SU-DHL-6 (cell line): Measurements from ENCODE around the gene PRDX2.

Experiments used
- EZH2phosphoT487 ChIP-seq: fragments of 200-600 bp; sonication (generic), shearing (Covaris generic); conservative IDR thresholded peaks from 2 replicates; pipeline ENCODE4 v1.6.1; 2018; ENCODE audit warnings: mild to moderate bottlenecking, antibody characterized with exemption, low read length, moderate library complexity, mixed read lengths
- TF ChIP-seq, protein P1 (sequence below): fragments of 200-600 bp; sonication (generic); IDR thresholded peaks from one replicate; pipeline ENCODE4 v1.5.1; 2017; ENCODE audit warnings: antibody characterized with exemption, mild to moderate bottlenecking, low read length, moderate library complexity; ENCODE audit not compliant: insufficient read depth, poor library complexity, severe bottlenecking

DNA sequence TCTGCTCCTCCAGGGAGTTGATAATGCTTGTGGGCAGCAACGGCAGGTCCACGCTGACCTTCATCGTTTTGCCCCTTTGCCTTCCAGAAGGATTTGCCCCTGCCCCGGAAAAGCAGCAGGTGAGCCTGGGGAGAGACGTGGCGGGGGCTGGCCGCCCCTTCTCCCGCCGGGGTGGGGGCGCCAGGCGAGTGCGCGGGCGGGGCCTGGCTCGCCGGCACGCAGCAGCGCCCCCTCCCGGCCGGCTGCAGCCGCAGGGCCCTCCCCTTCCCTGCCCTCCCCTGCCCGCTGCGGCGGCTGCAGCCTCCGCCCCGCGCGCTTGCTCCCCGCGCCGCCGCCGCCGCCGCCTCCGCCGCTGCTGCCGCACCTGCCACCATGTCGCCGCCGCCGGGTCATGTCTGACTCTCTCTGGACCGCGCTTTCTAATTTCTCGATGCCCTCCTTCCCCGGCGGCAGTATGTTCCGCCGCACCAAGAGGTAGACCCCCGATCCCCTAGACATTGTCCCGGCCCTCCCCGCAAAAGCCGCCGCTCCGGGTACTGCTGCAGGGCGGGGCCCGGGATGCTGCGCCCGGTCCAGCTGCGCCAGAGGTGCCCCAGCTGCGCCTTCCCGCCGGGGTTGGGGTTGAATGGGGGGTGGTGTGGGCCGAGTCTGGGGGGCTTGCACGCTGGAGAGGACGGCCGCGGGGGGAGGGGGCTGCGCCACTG is 36.7 kb upstream of the PRDX2 start, which contains the start of gene MAST1:
- TF ChIP-seq, protein P1, sequence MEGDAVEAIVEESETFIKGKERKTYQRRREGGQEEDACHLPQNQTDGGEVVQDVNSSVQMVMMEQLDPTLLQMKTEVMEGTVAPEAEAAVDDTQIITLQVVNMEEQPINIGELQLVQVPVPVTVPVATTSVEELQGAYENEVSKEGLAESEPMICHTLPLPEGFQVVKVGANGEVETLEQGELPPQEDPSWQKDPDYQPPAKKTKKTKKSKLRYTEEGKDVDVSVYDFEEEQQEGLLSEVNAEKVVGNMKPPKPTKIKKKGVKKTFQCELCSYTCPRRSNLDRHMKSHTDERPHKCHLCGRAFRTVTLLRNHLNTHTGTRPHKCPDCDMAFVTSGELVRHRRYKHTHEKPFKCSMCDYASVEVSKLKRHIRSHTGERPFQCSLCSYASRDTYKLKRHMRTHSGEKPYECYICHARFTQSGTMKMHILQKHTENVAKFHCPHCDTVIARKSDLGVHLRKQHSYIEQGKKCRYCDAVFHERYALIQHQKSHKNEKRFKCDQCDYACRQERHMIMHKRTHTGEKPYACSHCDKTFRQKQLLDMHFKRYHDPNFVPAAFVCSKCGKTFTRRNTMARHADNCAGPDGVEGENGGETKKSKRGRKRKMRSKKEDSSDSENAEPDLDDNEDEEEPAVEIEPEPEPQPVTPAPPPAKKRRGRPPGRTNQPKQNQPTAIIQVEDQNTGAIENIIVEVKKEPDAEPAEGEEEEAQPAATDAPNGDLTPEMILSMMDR, result peak; percentile 22
- TF ChIP-seq EZH2phosphoT487, result no peak
